Epithelial cell of proximal tubule (primary cell): Measurements from ENCODE around the gene CD40. TPM values are rescaled to one million over a fixed set of nuclear protein-coding genes. Genes with fewer than 3 reads are reported as not detected.

Experiments
- DNase-seq: peaks from one replicate; pipeline ENCODE4 v3.0.0-alpha.2; 2011; ENCODE audit warnings: low read depth
- H3K4me3 ChIP-seq: 2 replicates; pipeline ENCODE4 v1.5.1; 2011; ENCODE audit warnings: low read depth, mild to moderate bottlenecking, low read length
- CTCF ChIP-seq: conservative IDR thresholded peaks from 2 replicates; pipeline ENCODE4 v1.5.1; 2012; ENCODE audit warnings: low read depth, mild to moderate bottlenecking, low read length
- total RNA-seq: library from RNA; depleted of rRNA; stranded (reverse); fragments of >200 nt; gene quantifications from 2 replicates; pipeline ENCODE4 v1.2.3, GENCODE V29; 2015

Gene CD40
- total RNA-seq, 1 donor from 2014 or later, result 74.7 TPM

- no peak for DNase-seq
- TF ChIP-seq CTCF, result no peak
- H3K4me3 ChIP-seq, result no peak overlapping the region
Observed at GRCh38 chr20:46076806-46077205, 41.3 kb upstream of the CD40 start.

- no peak for DNase-seq
- no peak overlapping the region for H3K4me3 ChIP-seq
Observed at GRCh38 chr20:46077642-46078305, 40.3 kb upstream of the CD40 start.

GRCh38 chr20:46078954-46079353 lies 39.2 kb upstream of the CD40 start:
- TF ChIP-seq CTCF, result no peak
- H3K4me3 ChIP-seq, result no peak overlapping the region
- DNase-seq, result no peak

More at GRCh38 chr20:46077642-46078305, 40.3 kb upstream of the CD40 start:
- no peak for TF ChIP-seq CTCF

GRCh38 chr20:46081074-46081473 lies 37.0 kb upstream of the CD40 start:
- no peak for TF ChIP-seq CTCF
- no peak for DNase-seq

DNA sequence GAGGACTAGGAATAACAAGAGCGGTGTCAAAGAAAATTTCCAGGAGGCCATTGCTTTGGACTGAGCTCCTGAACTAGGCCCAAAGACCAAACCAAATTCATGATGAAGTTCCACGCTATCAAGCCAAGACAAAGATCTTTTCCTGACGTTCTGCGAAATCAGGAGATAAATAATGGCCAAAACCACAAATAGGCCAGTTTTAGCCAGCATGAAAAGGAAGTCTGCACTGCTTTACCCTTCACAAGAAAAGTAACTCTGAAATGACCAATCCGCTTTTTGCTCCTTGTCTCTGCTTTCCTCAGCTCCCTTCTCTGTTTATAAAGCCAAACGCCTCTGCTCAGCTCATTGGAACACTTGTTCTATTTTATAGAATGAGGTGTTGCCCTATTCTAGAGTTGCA lies 35.0 kb upstream of the CD40 start:
- no peak for DNase-seq

More at GRCh38 chr20:46081074-46081473, 37.0 kb upstream of the CD40 start:
- H3K4me3 ChIP-seq, result no peak overlapping the region

DNA sequence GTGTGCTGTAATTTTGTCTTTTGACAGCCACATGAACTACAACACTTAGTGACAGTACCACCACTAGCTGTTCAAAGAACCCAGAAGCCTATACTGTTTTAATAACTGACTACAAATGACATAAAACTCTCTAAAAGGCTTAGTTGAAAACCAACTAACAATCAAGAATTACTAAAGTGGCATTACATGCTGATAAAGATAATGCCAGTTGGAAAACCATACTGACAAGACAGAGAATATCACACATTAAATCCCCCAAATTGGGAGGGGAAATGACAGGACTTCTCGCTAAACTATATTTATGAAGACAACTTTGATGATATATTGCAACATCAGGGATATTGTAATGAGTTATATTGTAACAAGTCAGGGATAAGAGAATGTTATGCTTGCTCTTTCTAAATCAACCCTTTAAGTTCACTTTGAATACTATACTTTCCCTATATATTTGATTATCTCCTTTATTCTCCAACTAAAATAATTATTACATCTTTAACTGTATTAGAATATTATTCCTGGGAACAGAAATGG lies 34.5 kb upstream of the CD40 start:
- DNase-seq, result no peak
- no peak overlapping the region for H3K4me3 ChIP-seq
- TF ChIP-seq CTCF, result no peak

More for the DNA sequence above, 35.0 kb upstream of the CD40 start:
- no peak overlapping the region for H3K4me3 ChIP-seq
- TF ChIP-seq CTCF, result no peak

DNA sequence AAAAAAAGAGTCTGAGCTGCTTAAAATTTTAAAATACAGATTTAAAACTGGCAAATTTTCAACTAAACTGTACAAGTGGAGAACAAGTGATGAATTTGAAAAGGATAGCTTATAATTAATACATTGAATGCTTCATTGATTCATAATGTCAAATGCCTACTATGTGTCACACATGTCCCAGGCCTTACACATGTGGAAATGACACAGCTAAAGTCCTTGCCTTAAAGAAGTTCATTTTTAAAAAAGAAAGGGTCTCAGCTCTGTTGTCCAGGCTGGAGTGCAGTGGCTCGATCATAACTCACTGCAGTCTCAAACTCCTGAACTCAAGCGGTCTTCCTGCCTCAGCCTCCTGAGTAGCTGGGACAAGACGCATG lies 33.3 kb upstream of the CD40 start:
- H3K4me3 ChIP-seq, result no peak overlapping the region
- DNase-seq, result no peak
- no peak for TF ChIP-seq CTCF
